HCT116 (cell line): ENCODE results near the gene OLFML3. TPM values are rescaled to one million over a fixed set of nuclear protein-coding genes. Genes with fewer than 3 reads are reported as not detected.

Source experiments
- ATAC-seq: fragments of 200-7000 bp; cut with Tn5 transposase; 2 replicates; pipeline ENCODE4 v1.9.1; 2020; ENCODE audit warnings: mild to moderate bottlenecking, moderate library complexity
- BruUV-seq: library from RNA; stranded (reverse); fragments of 400-500 nt; replicated peaks from 2 replicates; lab custom pipeline; 2021; lab: Mats Ljungman, UMichigan
- CTCF ChIA-PET: fragments of 300-600 bp; sonication (Branson Sonifier 250); formaldehyde crosslinking; loops from one replicate; lab custom pipeline; 2021; ENCODE audit warnings: antibody characterized with exemption; lab: Charles Lee
- POLR2A ChIA-PET: fragments of 300-600, 350-600 bp; sonication (Branson Sonifier 250); formaldehyde crosslinking; loops from one replicate; lab custom pipeline; 2021; ENCODE audit warnings: antibody characterized with exemption; lab: Charles Lee
- RAD21 ChIA-PET, 2 experiments: fragments of 300-600 bp; sonication (Branson Sonifier 250); formaldehyde crosslinking; loops; one replicate each; lab custom pipeline; 2023; ENCODE audit warnings: low total read pairs in 2 of 2; ENCODE audit not compliant: uncharacterized antibody in 2 of 2, unreplicated experiment in 2 of 2, low non-redundant PET in 1 of 2; lab: Charles Lee
- DNase-seq: peaks from one replicate; pipeline ENCODE4 v3.0.0-alpha.2; 2010; ENCODE audit warnings: low read depth, low spot score
- H2AFZ ChIP-seq: fragments of 200-600 bp; shearing (Covaris generic), sonication (generic); 2 replicates; pipeline ENCODE4 v1.6.1; 2017; ENCODE audit warnings: low read depth, mixed run types, mixed read lengths, antibody characterized with exemption, low read length; ENCODE audit not compliant: poor library complexity, severe bottlenecking
- H3K27ac ChIP-seq: 2 replicates; pipeline ENCODE4 v1.5.1; 2012; ENCODE audit warnings: low read depth, low read length
- H3K27me3 ChIP-seq: fragments of 200-600 bp; sonication (generic); 2 replicates; pipeline ENCODE4 v1.6.1; 2016; ENCODE audit warnings: mixed run types, low read length, mixed read lengths; ENCODE audit not compliant: insufficient read depth
- H3K36me3 ChIP-seq, 2 experiments: fragments of 200-500 bp in 1 of 2; fragments of 200-600 bp in 1 of 2; sonication (Bioruptor generic) in 1 of 2; sonication (generic) in 1 of 2; 2 replicates each; pipeline versions ENCODE4 v1.5.1 to v1.6.1; 2014 to 2016; ENCODE audit warnings: low read length in 2 of 2, inconsistent platforms in 1 of 2, mixed read lengths in 1 of 2, mixed run types in 1 of 2; ENCODE audit not compliant: insufficient read depth in 2 of 2, control insufficient read depth in 1 of 2
- H3K4me1 ChIP-seq, 2 experiments: fragments of 200-600 bp in 1 of 2; sonication (generic) in 1 of 2; 2 replicates each; pipeline versions ENCODE4 v1.5.1 to v1.6.1; 2012 to 2017; ENCODE audit warnings: low read length in 2 of 2, inconsistent platforms in 1 of 2, mild to moderate bottlenecking in 1 of 2, mixed read lengths in 1 of 2, mixed run types in 1 of 2, moderate library complexity in 1 of 2; ENCODE audit not compliant: insufficient read depth in 2 of 2, control insufficient read depth in 1 of 2
- H3K4me2 ChIP-seq: fragments of 200-600 bp; sonication (generic); 2 replicates; pipeline ENCODE4 v1.6.1; 2017; ENCODE audit warnings: mixed run types, low read length, mixed read lengths
- H3K4me3 ChIP-seq, 2 experiments: fragments of 200-600 bp in 1 of 2; sonication (generic) in 1 of 2; replicated peaks in 1 of 2; 2 replicates each; pipeline ENCODE4 v1.5.1; 2011 to 2016; ENCODE audit warnings: low read length in 2 of 2, control low read depth in 1 of 2, low read depth in 1 of 2, mild to moderate bottlenecking in 1 of 2, mixed read lengths in 1 of 2, mixed run types in 1 of 2
- H3K79me2 ChIP-seq: fragments of 200-600 bp; sonication (generic); 2 replicates; pipeline ENCODE4 v1.6.1; 2017; ENCODE audit warnings: mild to moderate bottlenecking, mixed run types, low read length, moderate library complexity, mixed read lengths; ENCODE audit not compliant: insufficient read depth
- H3K9ac ChIP-seq: fragments of 200-600 bp; sonication (generic); 2 replicates; pipeline ENCODE4 v1.6.1; 2016; ENCODE audit warnings: low read length, mixed read lengths
- H3K9me2 ChIP-seq: fragments of 200-600 bp; sonication (generic), shearing (Covaris generic); 2 replicates; pipeline ENCODE4 v1.6.1; 2017; ENCODE audit warnings: mixed run types, mild to moderate bottlenecking, moderate library complexity; ENCODE audit not compliant: insufficient read depth
- H3K9me3 ChIP-seq, 2 experiments: fragments of 200-500 bp in 1 of 2; fragments of 200-600 bp in 1 of 2; sonication (Bioruptor generic) in 1 of 2; sonication (generic) in 1 of 2; 2 replicates each; pipeline ENCODE4 v1.6.1; 2014 to 2017; ENCODE audit warnings: low read length in 2 of 2, mixed read lengths in 2 of 2, inconsistent platforms in 1 of 2, low read depth in 1 of 2, mild to moderate bottlenecking in 1 of 2, mixed run types in 1 of 2, moderate library complexity in 1 of 2; ENCODE audit not compliant: control insufficient read depth in 1 of 2, insufficient read depth in 1 of 2
- H4K20me1 ChIP-seq: fragments of 200-600 bp; sonication (generic), shearing (Covaris generic); 2 replicates; pipeline ENCODE4 v1.6.1; 2017; ENCODE audit warnings: mixed run types, mild to moderate bottlenecking, moderate library complexity; ENCODE audit not compliant: insufficient read depth
- CEBPB ChIP-seq: IDR thresholded peaks from 2 replicates; pipeline ENCODE4 v1.6.1; 2012; ENCODE audit warnings: low read depth
- EGR1 ChIP-seq: IDR thresholded peaks from 2 replicates; pipeline ENCODE4 v1.6.1; 2012; ENCODE audit warnings: low read depth
- ELF1 ChIP-seq: IDR thresholded peaks from 2 replicates; pipeline ENCODE4 v1.6.1; 2012; ENCODE audit warnings: low read depth, borderline replicate concordance
- EZH2 ChIP-seq: fragments of 200-600 bp; sonication (generic); IDR thresholded peaks from 2 replicates; pipeline ENCODE4 v1.6.1; 2017; ENCODE audit warnings: antibody characterized with exemption, mixed run types
- FOSL1 ChIP-seq: IDR thresholded peaks from 2 replicates; pipeline ENCODE4 v1.6.1; 2012; ENCODE audit warnings: low read depth
- JUND ChIP-seq: IDR thresholded peaks from 2 replicates; pipeline ENCODE4 v1.6.1; 2012
- POLR2A ChIP-seq: IDR thresholded peaks from 2 replicates; pipeline ENCODE4 v1.7.0; 2011; ENCODE audit warnings: borderline replicate concordance; ENCODE audit not compliant: insufficient read depth, insufficient read length; ENCODE audit errors: extremely low read depth
- POLR2AphosphoS5 ChIP-seq: IDR thresholded peaks from 2 replicates; pipeline ENCODE4 v1.6.1; 2011; ENCODE audit warnings: mild to moderate bottlenecking, low read depth, low read length, moderate library complexity
- SIN3A ChIP-seq: IDR thresholded peaks from 2 replicates; pipeline ENCODE4 v1.6.1; 2012; ENCODE audit warnings: low read depth
- SP1 ChIP-seq: IDR thresholded peaks from 2 replicates; pipeline ENCODE4 v1.6.1; 2012; ENCODE audit warnings: low read depth
- ZFX ChIP-seq: fragments of 450-650 bp; IDR thresholded peaks from 2 replicates; pipeline ENCODE4 v1.6.1; 2017
- ZNF274 ChIP-seq: fragments of 200-500 bp; sonication (Bioruptor generic); IDR thresholded peaks from 2 replicates; pipeline ENCODE4 v1.6.1; 2014; ENCODE audit warnings: mild to moderate bottlenecking, low read depth, low read length, inconsistent platforms
- intact Hi-C: fragments of 100-400 bp; cut with micrococcal nuclease; formaldehyde crosslinking; loops from 2 replicates; pipeline ENCODE4 v1.10.0; 2022
- total RNA-seq: library from RNA; stranded (reverse); gene quantifications from one replicate; pipeline ENCODE4 v1.2.1, GENCODE V29; 2021; ENCODE audit not compliant: unreplicated experiment
- TF ChIP-seq, protein P1 (sequence below): IDR thresholded peaks from 2 replicates; pipeline ENCODE4 v1.6.1; 2012
- TF ChIP-seq, protein P2 (sequence below): IDR thresholded peaks from 2 replicates; pipeline ENCODE4 v1.6.1; 2011; ENCODE audit warnings: mild to moderate bottlenecking, low read length, moderate library complexity; ENCODE audit not compliant: insufficient replicate concordance; ENCODE audit errors: extremely low read depth

The OLFML3 gene
- total RNA-seq, 1 experiment from 2014 or later, result 0.25 TPM

DNA sequence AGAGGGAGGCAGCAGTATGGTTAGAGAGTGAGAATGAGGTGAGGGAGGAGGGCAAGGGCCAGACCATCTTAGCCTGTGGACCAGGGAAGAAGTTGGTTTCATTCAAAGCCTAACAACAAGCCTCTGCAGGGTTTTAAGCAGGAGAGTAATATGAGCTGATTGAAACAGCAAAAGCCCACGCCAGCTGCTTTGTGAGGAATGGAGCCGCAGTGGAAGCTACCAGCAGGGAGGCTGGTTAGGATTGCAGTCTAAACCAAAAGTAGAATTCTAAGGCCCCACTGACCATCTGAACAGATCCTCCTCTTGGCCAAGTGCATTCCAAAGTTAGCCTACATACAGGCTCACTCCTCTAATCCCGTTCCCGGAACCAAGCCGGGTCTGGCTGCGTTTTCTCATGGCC is 44.8 kb downstream of the OLFML3 start:
- BruUV-seq, result no TSS peak
- Histone ChIP-seq H3K4me2 (no peak overlapping the region), H4K20me1 (no peaks in the 10 kb centered on the region), H3K27me3 (no peaks in the 10 kb centered on the region), H3K79me2 (no peaks in the 10 kb centered on the region), H2AFZ (no peak overlapping the region), H3K9ac (no peak overlapping the region), H3K9me2 (no peaks in the 10 kb centered on the region), H3K36me3 (no peaks in the 10 kb centered on the region), H3K4me1 (no peaks in the 10 kb centered on the region), H3K9me3 (no peaks in the 10 kb centered on the region), H3K4me3 (no peak overlapping the region), H3K27ac (no peak overlapping the region)
- TF ChIP-seq FOSL1 (no peak), EZH2 (no peak), ZNF274 (no peak), CEBPB (no peak), SP1 (no peak), ZFX (no peak), POLR2A (no peak), EGR1 (no peak), POLR2AphosphoS5 (no peak), SIN3A (no peak), JUND (no peak), ELF1 (no peak)
- TF ChIP-seq, protein P1, sequence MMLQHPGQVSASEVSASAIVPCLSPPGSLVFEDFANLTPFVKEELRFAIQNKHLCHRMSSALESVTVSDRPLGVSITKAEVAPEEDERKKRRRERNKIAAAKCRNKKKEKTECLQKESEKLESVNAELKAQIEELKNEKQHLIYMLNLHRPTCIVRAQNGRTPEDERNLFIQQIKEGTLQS, result no peak
- TF ChIP-seq, protein P2, sequence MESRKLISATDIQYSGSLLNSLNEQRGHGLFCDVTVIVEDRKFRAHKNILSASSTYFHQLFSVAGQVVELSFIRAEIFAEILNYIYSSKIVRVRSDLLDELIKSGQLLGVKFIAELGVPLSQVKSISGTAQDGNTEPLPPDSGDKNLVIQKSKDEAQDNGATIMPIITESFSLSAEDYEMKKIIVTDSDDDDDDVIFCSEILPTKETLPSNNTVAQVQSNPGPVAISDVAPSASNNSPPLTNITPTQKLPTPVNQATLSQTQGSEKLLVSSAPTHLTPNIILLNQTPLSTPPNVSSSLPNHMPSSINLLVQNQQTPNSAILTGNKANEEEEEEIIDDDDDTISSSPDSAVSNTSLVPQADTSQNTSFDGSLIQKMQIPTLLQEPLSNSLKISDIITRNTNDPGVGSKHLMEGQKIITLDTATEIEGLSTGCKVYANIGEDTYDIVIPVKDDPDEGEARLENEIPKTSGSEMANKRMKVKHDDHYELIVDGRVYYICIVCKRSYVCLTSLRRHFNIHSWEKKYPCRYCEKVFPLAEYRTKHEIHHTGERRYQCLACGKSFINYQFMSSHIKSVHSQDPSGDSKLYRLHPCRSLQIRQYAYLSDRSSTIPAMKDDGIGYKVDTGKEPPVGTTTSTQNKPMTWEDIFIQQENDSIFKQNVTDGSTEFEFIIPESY, result no peak
- DNase-seq, result no peak
- ChIA-PET CTCF (interaction anchor here (1.1 kb wide), 1 partner anchor 9 kb away, joined by 3 read pairs; no protein-coding TSS in a partner anchor), POLR2A (no interaction called here), RAD21 (no interaction called here)
- intact Hi-C loops, result no loop called here
- no peak for ATAC-seq
